ENCODE results near the gene BCHE.

Gene BCHE

DNA sequence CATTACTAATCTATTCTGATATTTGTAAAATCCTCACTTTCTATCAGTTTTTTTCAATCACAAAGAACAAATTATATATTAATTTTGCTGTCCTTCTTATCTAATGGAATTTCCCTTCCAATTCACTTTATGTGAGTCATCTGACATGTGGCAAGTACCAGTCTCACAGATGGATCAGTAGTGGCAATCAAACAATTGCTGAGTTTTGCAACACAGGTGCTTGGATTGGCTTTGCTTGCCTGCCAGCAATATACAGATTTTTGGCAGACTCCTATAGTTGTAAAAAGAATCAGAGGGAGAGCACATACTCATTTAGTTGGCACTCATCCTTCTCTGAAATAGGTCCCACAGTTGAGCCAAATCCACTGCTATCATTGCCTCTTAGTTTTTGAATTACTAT, 83.7 kb downstream of the BCHE start:
- DNase-seq = no peak
- Mint-ChIP-seq H3K36me3 (ENCODE audit: low read depth) (no peaks in the 10 kb centered on the region), H3K4me1 (ENCODE audit: low read depth) (no peaks in the 10 kb centered on the region), H3K4me3 (no peak overlapping the region), H3K9me3 (peaks cover 11% of the 10 kb centered on the region), H3K27me3 (no peaks in the 10 kb centered on the region), H3K27ac (no peak overlapping the region)

DNA sequence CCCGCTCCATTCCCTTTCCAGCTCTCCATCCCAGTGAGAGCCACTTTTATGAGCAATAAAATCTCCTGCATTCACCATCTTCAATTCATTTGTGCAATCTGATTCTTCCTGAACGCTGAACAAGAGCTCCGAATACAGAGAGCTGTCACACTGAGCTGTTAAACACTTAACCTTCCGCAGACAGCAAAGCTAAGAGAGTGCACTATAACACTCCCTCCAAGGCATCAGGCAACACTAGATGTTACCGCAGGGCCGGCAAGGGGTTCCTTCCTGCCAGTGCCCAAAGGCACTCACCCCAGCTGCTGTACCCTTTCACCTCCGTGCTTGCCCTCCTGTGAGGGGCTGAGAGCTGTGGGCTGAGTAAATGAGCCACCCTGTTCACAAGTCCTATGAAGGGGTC, 85.6 kb downstream of the BCHE start:
- Mint-ChIP-seq H3K36me3 (ENCODE audit: low read depth) (no peaks in the 10 kb centered on the region), H3K9me3 (peaks cover 11% of the 10 kb centered on the region), H3K27ac (no peak overlapping the region), H3K4me1 (ENCODE audit: low read depth) (no peaks in the 10 kb centered on the region), H3K4me3 (no peak overlapping the region), H3K27me3 (no peaks in the 10 kb centered on the region)
- DNase-seq = no peak

DNA sequence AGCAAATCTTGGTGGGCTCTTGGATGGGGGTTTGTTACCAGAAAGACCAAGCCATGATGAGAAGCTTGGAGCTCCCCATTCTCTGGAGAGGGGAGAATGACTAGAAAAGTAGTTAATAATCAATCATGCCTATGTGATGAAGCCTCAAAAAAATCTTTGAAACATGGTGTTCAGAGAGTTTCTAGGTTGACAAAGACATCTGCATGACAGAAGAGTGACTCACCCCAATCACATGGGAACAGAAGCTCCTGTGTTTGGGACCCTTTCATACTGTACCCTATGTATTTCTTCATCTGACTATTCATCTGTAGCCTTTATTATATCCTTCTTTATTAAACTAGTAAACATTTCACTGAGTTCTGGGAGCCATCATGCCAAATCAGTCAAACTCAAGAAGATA, 87.4 kb downstream of the BCHE start:
- H3K9me3 Mint-ChIP-seq = peaks cover 7% of the 10 kb centered on the region
- H3K36me3 Mint-ChIP-seq (ENCODE audit: low read depth) = no peaks in the 10 kb centered on the region
- H3K4me1 Mint-ChIP-seq (ENCODE audit: low read depth) = no peaks in the 10 kb centered on the region
- no peak overlapping the region for H3K4me3 Mint-ChIP-seq
- DNase-seq = no peak
- H3K27me3 Mint-ChIP-seq = no peaks in the 10 kb centered on the region
- H3K27ac Mint-ChIP-seq = no peak overlapping the region

DNA sequence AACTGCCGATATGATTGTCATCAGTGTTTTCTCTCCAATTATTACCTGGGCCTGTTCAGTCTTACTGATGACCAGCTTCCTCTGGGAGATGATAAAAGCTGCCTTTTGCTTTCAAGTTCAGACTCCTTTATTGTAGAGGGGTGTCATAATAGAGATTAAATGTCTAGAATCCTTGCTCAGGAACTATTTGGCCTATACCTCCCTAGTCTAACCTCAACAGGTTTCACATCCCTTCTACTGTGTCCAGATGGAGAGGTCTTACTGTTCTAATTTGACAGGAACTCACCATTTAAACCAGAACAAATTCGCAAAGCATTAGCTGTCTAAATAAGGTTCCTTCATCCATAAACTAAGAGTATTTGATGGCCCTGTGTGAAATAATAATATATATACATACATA, 88.0 kb downstream of the BCHE start:
- Mint-ChIP-seq H3K27ac (no peak overlapping the region), H3K27me3 (no peaks in the 10 kb centered on the region), H3K36me3 (ENCODE audit: low read depth) (no peaks in the 10 kb centered on the region), H3K4me1 (ENCODE audit: low read depth) (no peaks in the 10 kb centered on the region), H3K9me3 (peaks cover 7% of the 10 kb centered on the region), H3K4me3 (no peak overlapping the region)
- no peak for DNase-seq

GRCh38 chr3:165748094-165748493, 89.1 kb downstream of the BCHE start:
- no peaks in the 10 kb centered on the region for H3K27me3 Mint-ChIP-seq

DNA sequence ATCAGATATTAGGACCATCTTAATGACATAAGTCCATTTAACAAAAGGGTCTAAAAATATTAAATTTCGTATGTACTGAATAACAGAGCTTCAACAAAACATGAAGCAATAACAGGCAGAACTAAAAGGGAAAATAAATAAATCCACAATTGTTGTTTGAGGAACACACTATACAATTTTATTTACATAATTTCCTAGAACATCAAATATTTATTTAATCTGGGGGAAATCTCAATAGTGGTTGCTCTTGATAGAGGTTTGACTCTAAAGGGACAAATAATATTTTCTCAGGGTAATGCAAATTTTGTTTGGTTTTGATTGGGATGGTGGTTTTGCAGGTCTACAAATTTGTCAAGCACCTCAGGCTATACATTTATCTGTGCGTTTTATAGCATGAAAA, 90.3 kb downstream of the BCHE start:
- no peaks in the 10 kb centered on the region for H3K4me1 Mint-ChIP-seq (ENCODE audit: low read depth)
- no peak for DNase-seq
- no peak overlapping the region for H3K27ac Mint-ChIP-seq
- H3K27me3 Mint-ChIP-seq = no peaks in the 10 kb centered on the region
- H3K36me3 Mint-ChIP-seq (ENCODE audit: low read depth) = no peaks in the 10 kb centered on the region
- H3K4me3 Mint-ChIP-seq = no peak overlapping the region
- H3K9me3 Mint-ChIP-seq = peaks cover 7% of the 10 kb centered on the region

More at GRCh38 chr3:165748094-165748493, 89.1 kb downstream of the BCHE start:
- Mint-ChIP-seq H3K9me3 (peaks cover 7% of the 10 kb centered on the region), H3K4me3 (no peak overlapping the region), H3K36me3 (ENCODE audit: low read depth) (no peaks in the 10 kb centered on the region), H3K27ac (no peak overlapping the region), H3K4me1 (ENCODE audit: low read depth) (no peaks in the 10 kb centered on the region)
- DNase-seq = no peak

GRCh38 chr3:165744025-165744424, 93.2 kb downstream of the BCHE start:
- Mint-ChIP-seq H3K27me3 (no peaks in the 10 kb centered on the region), H3K36me3 (ENCODE audit: low read depth) (no peaks in the 10 kb centered on the region), H3K4me3 (no peak overlapping the region), H3K4me1 (ENCODE audit: low read depth) (no peaks in the 10 kb centered on the region), H3K27ac (no peak overlapping the region), H3K9me3 (peaks cover 2% of the 10 kb centered on the region)
- DNase-seq = no peak

DNA sequence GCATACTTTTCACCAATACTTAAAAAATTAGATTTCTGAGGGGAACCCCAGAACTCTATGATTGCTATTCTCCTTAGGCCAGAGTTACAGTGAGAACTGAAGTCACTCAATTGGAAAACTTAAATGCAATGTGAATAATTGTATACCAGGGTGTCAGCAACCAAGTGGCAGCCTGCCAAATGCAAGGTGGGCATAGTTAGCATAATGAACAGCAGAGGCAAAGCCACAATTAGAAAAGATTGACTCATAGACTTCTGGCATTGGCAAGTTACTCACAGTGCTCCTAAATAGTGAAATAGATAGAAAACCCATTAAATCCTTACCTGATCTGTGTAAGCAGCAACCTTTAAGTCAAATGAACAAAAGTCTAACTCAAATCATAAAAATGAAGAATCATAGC, 94.9 kb downstream of the BCHE start:
- Mint-ChIP-seq H3K27ac (no peak overlapping the region), H3K36me3 (ENCODE audit: low read depth) (no peaks in the 10 kb centered on the region), H3K27me3 (no peaks in the 10 kb centered on the region), H3K4me1 (ENCODE audit: low read depth) (no peaks in the 10 kb centered on the region), H3K4me3 (no peak overlapping the region), H3K9me3 (peaks cover 7% of the 10 kb centered on the region)
- no peak for DNase-seq

- no peak for DNase-seq
- H3K4me1 Mint-ChIP-seq (ENCODE audit: low read depth) = no peaks in the 10 kb centered on the region
Observed at GRCh38 chr3:165729756-165730155, 107.5 kb downstream of the BCHE start.

DNA sequence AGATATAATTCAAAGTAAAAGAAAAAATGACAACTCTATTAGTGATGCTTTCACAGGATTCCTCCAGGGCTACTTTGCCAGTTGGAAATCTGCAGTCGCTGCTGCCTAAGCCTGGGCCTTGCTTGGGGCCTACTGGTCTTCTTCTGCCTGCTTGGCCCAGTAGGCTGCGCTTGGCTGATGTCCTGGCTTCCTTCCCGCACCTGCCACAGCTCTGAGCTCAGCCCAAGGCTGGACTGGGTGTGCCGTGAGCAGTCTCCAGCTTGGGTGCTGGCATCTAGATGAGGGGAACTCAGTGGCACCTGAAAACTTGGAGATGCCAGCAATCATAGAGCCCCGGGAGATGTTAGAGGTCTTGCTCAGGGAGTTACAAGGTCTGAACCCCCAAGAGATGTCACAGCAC, 108.3 kb downstream of the BCHE start:
- peaks cover 5% of the 10 kb centered on the region for H3K9me3 Mint-ChIP-seq
- no peaks in the 10 kb centered on the region for H3K4me1 Mint-ChIP-seq (ENCODE audit: low read depth)
- no peaks in the 10 kb centered on the region for H3K36me3 Mint-ChIP-seq (ENCODE audit: low read depth)
- no peak for DNase-seq
- H3K4me3 Mint-ChIP-seq = no peak overlapping the region
- no peaks in the 10 kb centered on the region for H3K27me3 Mint-ChIP-seq
- H3K27ac Mint-ChIP-seq = no peak overlapping the region

More at GRCh38 chr3:165729756-165730155, 107.5 kb downstream of the BCHE start:
- Mint-ChIP-seq H3K9me3 (peaks cover 2% of the 10 kb centered on the region), H3K27ac (no peak overlapping the region), H3K4me3 (no peak overlapping the region), H3K36me3 (ENCODE audit: low read depth) (no peaks in the 10 kb centered on the region), H3K27me3 (no peaks in the 10 kb centered on the region)

DNA sequence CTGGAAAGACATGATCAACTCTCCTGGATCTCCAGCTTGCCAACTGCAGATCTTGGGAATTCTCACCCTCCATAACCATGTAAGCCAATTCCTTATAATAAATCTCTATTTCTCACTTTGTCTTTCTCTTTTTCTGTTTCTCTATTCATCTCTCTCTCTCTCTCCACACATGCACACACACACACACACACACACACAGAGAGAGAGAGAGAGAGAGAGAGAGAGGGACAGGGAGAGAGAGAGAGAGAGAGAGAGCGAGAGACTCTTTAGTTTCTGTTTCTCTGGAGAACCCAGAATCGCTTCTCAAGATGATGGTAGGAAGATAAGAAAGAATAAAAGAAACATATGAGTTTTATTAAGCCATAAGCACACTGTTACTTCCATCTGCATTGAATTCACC, 111.9 kb downstream of the BCHE start:
- peaks cover 12% of the 10 kb centered on the region for H3K9me3 Mint-ChIP-seq
- H3K27ac Mint-ChIP-seq = no peak overlapping the region
- no peaks in the 10 kb centered on the region for H3K4me1 Mint-ChIP-seq (ENCODE audit: low read depth)
- H3K27me3 Mint-ChIP-seq = no peaks in the 10 kb centered on the region
- H3K36me3 Mint-ChIP-seq (ENCODE audit: low read depth) = no peaks in the 10 kb centered on the region
- no peak overlapping the region for H3K4me3 Mint-ChIP-seq
- no peak for DNase-seq
